GM18873 (cell line): ENCODE results near the gene MTX3.

Experiments used
- ATAC-seq: cut with Tn5 transposase; IDR thresholded peaks from one replicate; pipeline ENCODE4 v1.9.1; 2021; ENCODE audit warnings: mild to moderate bottlenecking, moderate library complexity, moderate number of reproducible peaks; ENCODE audit not compliant: unreplicated experiment, low FRiP score

MTX3 gene

DNA sequence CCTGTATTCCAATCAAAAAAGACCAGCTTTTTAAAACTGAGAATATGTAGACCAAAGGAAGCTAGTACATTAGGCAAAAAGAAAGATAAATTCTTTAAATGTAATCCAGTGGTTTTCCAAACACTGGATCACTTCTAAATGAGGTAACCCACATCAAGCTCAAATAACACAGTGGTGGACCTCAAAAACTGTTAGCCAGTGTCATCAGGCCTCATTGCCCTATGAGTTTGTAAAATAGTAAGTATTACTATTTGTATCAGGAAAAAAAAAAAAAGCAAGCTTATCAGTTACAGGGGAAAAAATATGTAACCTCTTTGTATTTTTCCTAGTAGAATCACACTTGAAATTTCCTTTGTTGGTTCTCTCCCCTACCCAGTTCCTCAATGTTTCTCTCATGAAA, 6.7 kb downstream of the MTX3 start:
- no peak for ATAC-seq

DNA sequence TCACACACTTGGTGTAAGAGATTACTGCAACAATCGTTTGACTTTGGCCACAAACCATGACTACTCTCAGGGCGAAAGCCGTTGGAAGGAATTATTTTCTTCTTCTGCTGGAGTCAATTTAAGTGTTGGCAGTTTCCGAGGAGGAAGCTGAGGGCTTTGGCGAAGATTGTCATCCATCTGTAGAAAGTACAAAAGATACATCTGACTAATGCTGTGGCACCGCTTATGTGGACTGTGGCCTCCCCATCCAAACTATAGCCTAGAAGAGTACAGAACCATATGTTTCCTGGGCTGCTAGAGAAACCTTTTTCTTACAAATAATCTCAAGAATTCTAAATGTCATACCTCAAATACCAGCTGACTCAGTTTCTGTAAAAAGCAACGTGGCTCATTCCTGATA, 7.4 kb downstream of the MTX3 start:
- ATAC-seq, result no peak

DNA sequence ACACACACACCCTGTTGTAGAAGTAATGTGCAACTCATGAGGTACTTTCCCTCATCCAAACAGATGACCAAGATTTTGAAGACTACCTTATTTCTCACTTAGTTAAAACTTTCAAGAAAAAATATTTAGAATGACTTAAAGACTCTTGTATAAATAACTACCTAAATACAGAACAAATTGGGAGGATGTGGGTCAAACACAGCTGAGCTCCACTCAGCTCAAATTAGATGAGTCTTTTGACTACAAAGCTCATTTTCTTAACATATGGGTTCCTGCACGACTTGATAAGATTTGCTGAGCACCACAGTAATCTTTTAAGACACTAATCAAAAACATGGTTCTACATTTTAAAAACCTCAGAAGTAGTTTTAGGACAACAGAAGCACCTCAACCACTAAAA, 8.9 kb downstream of the MTX3 start:
- no peak for ATAC-seq

DNA sequence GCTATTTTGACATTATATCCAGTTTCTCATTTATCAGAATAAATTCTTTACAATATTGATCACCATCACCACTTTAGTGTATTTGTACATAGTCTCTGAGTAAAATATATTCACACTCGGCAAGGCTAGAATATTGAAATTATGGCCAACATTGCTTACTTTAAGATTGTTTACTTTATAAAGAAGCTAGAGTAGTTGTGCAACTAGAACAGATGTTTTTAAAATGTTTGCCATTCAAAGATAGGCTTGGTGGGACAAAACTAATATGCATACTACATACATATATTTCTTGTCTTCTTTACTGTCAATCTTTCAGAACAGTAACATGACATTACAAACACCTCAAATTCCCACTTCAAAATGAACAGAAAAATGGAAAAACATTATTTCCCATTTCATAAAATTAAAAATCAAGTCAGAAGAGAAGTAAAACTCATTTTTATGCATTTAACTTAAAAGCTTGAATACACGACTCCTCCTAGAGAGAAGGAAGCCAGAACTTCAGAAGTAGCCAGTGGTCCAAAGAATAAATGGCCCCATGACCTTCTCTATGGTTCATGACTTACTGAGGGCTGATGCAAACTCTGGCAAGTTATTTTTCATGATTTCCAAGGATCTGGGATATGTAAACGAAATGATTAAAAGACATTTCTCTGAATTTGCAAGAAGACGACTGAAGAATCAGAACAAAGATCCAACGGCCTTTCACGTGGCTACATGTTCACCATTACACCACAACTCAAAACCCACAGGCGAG, 14.1 kb downstream of the MTX3 start:
- no peak for ATAC-seq

DNA sequence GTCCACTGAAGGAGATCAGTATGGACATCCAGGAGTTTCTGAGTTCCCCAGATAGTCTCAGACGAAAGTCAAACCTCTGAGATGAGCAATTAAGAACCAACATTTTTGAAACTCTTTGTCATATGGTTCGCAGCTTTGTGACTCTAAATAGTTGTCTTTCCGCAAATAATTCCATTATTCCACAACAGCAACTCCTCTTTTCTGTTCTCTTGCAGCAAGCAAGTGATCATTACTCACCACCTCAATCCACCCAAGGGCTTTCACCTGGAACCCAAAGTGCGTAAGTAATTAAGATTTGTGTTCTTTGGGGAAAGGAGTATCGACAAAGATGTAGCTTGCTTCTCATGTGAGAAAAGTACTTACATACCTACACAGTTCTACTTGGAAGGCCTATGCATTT, 15.6 kb downstream of the MTX3 start:
- no peak for ATAC-seq

DNA sequence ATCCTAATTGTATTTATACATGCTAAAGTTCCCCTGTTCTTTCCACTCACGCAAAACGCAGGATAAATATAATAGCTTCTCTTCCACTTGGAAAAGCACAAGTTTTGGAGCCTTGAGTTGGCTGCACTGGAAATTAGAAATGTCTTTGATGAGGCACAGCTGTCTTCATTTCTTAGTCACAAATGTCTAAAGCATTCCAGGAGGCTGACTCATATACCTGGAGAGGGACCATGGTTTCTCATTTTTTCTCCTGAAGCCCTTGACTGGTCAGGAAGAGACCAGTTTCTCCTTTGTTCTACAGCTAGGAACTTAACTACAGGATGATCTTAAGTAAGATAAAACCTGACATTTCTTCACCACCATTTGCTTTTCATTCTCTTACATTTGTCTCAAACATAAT, 16.2 kb downstream of the MTX3 start:
- no peak for ATAC-seq

DNA sequence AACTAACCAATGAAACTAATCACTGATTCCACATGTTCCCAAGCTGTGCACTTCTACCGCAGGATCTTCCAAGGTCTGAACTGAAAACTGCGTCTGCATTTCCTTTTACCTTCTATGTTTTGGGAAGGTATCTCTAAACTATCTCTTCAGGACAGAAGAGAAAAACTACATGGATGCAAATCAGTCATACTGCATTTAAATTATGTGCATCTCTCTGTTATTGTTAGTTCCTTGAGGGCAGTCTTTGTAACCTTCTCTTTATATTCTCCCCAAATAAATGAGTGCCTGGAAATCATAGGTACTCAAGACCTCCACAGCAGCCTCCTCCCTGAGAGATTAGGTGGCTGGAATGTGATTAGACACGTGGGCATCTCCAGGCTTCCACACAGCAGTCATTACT, 17.1 kb downstream of the MTX3 start:
- no peak for ATAC-seq

DNA sequence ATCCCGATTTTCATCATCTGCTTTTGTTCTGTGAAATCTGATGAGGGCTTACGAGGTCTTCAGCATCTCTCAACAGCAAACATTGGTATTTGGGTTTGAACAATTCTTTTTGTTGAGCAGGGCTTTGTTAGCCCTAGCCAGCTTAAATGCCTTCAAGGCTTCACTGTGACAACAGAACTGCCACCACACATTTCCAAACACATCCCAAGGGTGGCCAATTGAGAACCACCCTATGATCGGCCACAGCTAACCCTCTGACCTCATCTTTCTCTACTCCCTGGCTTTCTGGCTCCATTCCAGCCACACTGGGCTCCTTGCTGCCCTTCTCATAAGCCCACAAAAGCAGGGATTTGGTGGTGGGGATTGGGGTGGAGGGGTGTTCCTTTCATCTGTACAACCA, 17.6 kb downstream of the MTX3 start:
- no peak for ATAC-seq

DNA sequence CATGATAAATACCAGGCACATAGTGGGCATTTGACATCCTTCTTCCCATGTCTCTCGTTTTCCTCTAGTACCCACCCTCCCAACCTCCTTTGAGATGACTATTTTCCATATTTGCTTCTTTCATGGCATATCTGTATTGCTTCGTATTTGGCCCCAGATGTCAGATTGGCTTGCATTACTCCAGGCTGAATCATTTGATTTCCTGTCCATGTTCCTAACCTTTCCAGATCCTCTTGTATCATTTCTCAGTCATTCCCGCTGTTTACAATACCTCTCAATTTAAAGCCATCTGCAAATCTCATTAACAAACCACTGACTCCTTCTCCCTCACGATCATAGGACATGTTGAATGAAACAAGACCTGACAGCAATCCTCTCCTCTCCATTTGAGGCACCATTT, 19.9 kb downstream of the MTX3 start:
- ATAC-seq, result no peak

DNA sequence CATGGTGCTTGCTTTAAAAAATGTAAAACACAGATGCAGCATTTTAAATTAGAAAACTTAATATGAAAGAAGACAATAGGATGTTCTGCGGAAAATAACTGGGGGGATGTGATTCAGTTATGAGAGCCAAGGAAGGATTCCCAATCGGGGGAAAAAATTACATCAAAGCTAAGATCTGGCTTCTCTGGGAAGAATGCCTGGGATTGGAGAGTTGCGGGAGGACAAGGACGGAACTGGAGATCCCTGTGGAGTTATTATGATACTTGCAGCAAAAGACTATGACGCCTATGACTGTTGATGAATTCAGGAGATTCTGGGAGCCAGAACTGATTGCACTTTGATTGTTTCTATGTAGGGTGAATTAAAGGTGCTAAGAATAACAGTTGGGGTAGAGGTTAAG, 24.6 kb downstream of the MTX3 start:
- ATAC-seq, result no peak

DNA sequence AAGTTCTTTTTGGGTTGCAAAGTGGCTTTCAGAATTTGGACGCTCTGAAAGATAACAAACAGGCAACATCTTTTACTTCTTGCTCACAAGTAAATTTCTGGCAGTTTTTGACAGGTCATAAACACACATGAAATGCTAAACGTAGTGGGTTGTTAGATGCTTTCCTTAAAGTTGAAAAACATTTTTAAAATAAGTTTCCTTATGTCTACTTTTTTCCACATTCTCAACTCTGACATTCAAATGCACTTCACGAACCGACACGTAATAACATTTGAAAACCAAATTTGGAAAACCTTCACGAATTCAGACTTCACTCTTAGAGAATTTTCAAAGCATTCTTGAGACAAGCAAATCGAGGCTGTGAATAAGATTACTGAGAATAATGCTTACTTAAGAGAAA, 26.9 kb downstream of the MTX3 start:
- no peak for ATAC-seq

DNA sequence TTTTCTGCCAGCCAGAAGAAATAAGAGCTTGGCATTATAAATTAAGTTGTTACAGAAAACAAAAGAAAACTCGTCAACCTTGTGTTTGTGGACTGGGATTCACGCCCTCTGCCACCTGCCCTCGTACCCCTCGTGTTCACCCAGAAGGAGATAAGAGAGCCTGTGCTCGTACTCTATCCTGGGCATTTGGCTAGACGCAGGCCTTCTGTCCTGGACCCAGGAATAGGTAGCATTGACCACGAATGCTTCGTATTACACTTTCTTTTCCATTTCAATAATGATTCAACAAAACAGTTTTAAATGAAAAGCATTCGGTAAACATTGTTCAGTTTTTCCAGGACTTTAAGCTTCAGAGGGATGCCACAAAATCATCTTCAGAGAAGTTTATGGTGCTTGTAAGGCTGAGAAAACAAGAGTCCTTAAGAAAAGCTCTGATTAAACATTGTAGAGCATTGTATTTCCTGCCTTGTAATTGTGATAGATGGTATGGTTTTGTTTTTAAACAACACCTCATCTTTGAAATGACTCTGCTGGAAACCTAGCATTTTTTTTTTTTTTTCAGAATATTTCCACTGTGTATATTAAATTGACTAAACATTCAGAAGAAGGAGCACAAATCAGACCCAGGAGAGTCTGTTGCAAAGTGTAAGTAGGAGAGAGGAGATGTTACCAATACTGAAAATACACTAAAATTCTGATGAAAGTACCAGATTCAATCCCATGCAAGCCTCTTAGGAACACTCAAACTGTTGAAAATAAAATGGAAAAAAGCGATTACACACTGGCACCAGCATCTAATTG, 27.6 kb downstream of the MTX3 start:
- no peak for ATAC-seq

DNA sequence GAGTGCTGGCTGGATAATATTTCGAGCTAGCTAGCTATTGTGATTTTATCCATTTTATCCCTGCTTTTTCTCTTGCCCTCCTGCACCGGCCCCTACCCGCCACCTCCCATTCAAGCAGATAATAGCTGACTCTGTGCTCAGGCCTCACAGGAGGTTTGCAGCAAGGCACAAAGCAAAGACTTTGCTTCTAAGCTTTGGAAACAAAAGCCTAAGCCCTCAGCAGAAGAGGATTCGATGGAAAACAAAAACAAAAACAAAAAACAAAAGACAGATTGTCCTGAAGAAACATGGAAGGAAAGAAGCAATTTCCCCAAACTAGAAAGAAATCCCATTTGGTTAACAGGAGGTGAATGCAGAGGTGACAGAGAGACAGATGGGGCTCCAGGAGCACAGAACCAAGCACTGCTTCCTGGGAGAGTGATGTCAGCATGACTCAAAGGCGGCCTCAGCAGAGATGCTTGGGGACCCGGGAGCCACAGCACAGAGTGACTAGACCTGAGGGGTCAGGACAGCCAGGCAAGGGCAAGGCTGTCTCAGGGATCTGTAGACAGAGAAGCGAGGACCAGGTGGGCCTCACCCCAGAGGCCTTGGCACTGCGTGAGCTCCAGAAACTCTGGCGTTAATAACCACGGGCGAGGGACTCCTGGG, 28.4 kb downstream of the MTX3 start:
- no peak for ATAC-seq

DNA sequence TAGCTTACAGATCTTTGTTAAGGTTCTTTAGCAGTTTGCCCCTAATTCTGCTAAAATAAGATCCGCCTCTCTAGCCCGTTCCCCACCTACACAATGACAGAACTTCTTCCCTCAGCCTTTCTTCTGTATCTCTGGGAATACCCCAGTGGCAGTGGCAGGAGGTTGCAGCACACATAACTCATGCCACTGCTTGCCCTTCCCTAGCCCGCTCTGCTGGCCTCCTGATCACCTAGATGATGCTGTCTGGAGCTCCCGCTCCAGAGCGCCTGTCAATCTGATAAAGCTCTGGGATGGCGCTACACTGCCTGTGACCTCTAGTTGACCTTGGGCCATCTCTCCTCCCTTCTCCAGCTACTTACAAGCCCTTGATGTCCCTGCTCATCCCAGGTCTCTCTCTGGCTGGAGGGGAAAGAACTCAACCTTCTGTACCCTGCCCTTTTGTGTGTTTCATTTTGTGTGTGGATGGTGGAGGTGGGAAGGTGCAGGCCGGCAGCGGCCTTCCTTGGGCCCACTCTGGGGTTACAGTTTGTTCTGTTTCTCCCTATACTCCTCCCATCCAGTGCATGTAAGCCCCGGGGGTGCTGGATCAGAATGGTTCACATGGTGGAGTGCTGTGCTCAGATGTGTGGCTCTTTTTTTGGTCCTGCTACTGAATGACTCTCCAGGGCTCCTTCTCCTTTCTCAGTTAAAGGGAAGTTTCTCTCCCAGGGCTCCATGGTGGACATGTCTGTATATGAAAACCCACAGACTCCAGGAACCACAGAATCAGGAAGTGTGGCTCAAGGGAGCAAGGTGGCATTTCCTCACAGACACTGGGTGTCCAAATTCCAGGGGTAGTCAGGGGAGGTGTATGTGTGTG, 29.1 kb downstream of the MTX3 start:
- no peak for ATAC-seq

DNA sequence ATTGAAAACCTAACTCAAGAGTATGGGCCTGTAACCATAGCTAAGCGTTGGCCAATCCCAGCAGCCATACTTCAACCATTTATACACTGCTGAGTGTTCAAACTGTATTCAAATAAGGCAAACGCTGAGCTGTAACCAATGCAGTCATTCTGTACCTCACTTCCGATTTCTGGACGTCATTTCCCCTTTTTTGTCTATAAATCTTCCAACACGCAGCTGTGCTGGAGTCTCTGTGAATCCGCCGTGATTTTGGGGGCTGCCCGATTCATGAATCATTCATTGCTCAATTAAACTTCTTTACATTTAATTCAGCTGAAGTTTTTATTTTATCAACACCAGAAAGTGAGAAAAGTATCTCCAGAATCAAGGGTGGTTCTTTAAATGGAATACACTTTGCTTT, 31.7 kb downstream of the MTX3 start:
- no peak for ATAC-seq

DNA sequence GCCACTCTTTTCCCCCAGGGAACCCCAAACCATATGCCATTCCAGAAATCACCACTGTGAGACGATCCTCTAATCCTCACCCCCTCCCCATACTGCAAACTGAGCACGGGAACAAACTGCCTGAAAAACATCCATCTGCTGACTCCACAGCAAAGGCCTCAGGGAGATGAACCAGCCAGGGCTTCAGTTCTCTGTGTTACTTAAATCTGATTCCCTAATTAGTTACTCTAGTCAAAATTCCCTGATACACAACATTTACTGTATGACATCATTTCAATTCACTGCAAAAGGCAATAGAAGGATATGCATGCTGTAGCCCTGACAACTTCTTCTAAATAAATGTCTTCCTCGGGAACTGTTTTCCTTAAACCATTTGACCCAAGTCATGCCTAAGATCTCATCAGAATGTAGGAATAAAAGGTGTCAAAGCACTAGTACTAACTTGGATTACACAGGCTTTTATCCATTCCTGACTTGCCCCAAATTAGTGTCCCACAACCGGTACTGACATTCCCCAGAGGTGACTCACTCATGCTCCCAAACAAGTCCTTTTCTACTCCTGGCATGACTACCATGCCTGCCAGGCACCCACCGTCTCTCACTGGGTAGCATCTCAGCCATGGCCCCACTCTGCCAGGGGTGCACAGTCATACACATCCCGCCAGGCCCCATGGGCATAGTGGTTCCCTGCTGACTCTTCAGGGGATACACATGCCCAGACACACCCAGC, 35.0 kb downstream of the MTX3 start:
- no peak for ATAC-seq

DNA sequence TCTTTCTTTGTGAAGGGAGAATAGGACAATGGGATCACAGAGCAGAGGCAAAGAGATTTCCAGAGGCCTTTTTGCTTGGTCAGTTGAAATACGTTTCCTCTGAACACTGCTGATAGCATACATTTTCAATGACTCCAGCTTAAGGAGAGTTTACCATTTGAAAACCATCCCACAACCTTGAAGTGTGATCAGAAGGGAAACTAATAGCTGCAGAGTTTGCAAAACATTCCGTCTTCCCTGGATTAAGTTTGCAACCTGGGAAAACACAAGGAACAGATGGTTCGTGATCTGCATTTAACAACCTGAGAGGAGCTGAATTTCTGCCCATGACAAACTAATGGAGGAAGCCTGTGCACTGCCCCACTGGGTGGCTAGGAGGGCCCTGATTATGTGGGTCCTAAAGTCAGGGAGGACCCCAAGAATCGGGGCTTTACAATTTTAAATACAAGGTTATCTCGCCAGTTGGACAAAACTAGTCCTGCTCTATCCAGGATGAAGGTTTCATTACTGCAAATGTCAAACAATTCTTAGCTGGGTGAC, 35.6 kb downstream of the MTX3 start:
- ATAC-seq, result no peak

DNA sequence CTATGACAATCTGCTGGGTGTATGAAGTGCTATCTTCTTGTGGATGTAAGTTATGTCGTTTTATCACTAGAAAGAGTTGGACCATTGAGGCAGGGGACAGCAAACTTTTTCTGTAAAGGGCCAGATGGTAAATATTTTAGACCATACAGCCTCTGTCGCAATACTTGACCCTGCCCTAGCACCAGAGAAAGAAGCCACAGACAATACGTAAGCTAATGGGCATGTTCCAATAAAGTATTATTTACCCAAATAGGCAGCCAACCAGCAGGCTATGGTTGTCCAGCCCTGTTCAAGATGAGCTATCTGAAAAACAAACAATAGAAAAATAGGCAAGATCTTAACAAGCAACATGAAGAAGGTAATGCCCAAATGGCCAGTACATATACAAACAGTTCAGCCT, 36.4 kb downstream of the MTX3 start:
- no peak for ATAC-seq

DNA sequence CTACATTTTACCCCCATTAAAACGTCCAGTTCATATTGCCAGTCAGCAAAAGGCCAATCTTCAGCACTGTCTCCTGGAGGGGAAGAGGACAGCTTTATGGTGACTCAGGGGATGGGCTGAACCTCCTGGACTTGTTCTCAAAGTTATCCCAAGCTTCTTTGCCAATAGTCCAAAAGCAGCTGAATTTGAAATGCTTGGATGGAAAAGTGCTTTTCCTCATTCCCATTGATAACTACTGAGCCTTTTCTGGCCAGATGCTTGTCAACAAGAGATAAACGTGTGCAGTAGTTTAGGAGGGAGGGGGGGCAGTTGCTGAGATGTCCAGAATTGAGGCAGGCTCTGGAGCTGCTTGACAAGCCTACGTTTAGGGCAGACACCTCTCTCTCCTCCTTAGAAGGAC, 43.5 kb downstream of the MTX3 start:
- ATAC-seq, result no peak

DNA sequence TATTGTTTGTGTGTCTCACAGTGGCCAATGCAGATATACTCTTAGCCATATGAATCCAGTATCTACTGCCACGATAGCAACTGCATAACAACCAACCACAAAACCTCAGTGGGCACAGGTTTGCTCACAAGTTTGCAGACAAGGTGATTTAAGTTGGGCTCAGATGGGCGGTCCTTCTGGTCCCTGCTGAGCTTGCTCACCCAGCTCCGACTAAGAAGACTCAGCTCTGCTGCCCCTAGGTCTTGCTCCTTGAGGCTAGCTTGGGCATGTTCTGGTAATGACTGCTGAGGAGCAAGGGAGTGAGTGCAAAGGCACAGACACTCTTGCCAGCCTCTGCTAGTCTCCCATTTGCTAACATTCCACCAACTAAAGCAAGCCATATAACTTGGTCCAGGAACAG, 52.6 kb downstream of the MTX3 start:
- ATAC-seq, result no peak
